AG10803 (cell line): ENCODE measurements around the gene NCKAP5.

Experiments used
- DNase-seq: peaks from one replicate; pipeline ENCODE4 v3.0.0; 2010; ENCODE audit warnings: low read depth
- H3K4me3 ChIP-seq: 2 replicates; pipeline ENCODE4 v1.5.1; 2011; ENCODE audit warnings: mild to moderate bottlenecking, low read length, control low read depth
- TF ChIP-seq, protein P1 (sequence below): conservative IDR thresholded peaks from 2 replicates; pipeline ENCODE4 v1.5.1; 2011; ENCODE audit warnings: mild to moderate bottlenecking, low read length, control low read depth, inconsistent platforms

Gene NCKAP5

GRCh38 chr2:132654335-132654734, 913.9 kb downstream of the NCKAP5 start:
- TF ChIP-seq, protein P1, sequence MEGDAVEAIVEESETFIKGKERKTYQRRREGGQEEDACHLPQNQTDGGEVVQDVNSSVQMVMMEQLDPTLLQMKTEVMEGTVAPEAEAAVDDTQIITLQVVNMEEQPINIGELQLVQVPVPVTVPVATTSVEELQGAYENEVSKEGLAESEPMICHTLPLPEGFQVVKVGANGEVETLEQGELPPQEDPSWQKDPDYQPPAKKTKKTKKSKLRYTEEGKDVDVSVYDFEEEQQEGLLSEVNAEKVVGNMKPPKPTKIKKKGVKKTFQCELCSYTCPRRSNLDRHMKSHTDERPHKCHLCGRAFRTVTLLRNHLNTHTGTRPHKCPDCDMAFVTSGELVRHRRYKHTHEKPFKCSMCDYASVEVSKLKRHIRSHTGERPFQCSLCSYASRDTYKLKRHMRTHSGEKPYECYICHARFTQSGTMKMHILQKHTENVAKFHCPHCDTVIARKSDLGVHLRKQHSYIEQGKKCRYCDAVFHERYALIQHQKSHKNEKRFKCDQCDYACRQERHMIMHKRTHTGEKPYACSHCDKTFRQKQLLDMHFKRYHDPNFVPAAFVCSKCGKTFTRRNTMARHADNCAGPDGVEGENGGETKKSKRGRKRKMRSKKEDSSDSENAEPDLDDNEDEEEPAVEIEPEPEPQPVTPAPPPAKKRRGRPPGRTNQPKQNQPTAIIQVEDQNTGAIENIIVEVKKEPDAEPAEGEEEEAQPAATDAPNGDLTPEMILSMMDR, result no peak
- no peak for DNase-seq
- no peak overlapping the region for H3K4me3 ChIP-seq

- H3K4me3 ChIP-seq, result no peak overlapping the region
- DNase-seq, result no peak
- TF ChIP-seq, protein P1, result no peak
These were observed 915.8 kb downstream of the NCKAP5 start for GRCh38 chr2:132652474-132652873.

- H3K4me3 ChIP-seq, result no peak overlapping the region
- DNase-seq, result peak; percentile 66
- TF ChIP-seq, protein P1, result peak; percentile 93
These were observed 916.9 kb downstream of the NCKAP5 start for GRCh38 chr2:132651115-132652045.

DNA sequence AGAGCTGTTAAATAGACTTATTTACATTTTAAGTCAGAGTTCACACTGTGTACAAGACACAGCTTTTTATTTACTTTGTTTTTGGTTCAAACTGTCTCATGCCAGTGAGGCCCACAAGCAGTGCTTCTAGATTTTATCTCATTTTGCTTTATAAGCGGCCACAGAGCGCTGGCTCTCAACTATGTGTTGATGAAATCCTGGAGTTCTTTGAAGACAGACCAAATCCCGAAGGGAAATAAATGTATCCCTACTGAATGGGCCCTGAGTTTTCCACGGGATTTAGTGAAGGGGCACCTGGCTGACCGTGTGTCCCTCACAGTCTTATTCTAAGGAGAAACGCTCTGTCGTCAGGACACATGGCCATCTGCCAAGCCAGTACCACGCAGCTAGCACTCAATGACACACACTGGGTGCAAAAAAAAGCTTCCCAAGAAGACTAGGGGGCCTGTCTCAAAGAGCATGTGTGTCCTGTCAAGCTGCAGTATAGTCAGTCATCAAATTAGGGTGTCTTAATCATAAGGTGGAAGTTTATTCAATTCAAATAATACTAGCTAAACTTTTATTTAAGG, 921.6 kb downstream of the NCKAP5 start:
- no peak overlapping the region for H3K4me3 ChIP-seq
- TF ChIP-seq, protein P1, result no peak

GRCh38 chr2:132645722-132646539, 922.3 kb downstream of the NCKAP5 start:
- TF ChIP-seq, protein P1, result no peak
- DNase-seq, result no peak
- H3K4me3 ChIP-seq, result no peak overlapping the region

More for the DNA sequence above, 921.6 kb downstream of the NCKAP5 start:
- DNase-seq, result no peak

DNA sequence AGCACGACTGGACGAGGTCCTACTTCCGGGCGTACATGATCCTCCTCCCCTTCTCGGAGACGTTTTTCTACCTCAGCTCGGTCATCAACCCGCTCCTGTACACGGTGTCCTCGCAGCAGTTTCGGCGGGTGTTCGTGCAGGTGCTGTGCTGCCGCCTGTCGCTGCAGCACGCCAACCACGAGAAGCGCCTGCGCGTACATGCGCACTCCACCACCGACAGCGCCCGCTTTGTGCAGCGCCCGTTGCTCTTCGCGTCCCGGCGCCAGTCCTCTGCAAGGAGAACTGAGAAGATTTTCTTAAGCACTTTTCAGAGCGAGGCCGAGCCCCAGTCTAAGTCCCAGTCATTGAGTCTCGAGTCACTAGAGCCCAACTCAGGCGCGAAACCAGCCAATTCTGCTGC, 923.1 kb downstream of the NCKAP5 start:
- no peak for DNase-seq
- H3K4me3 ChIP-seq, result peak overlapping the region; percentile 24; the same call in 1 of the 2 replicates
- TF ChIP-seq, protein P1, result no peak
